ENCODE results near the gene FAM237B. TPM values are rescaled to one million over a fixed set of nuclear protein-coding genes. Genes with fewer than 3 reads are reported as not detected.

FAM237B gene
- polyA plus RNA-seq, 2 of the 4 experiments (the other 2 are of a cell fraction), result not detected

- ATAC-seq, result peak; percentile 99 to 100
- CTCF ChIA-PET, result interaction anchor here (0.8 to 1.5 kb wide), 6 partner anchors 11 to 88 kb away, joined by 3 to 4 read pairs (median 4); partner anchors contain the start of gene STEAP2
- FAIRE-seq, result peak; percentile 96
- POLR2A ChIA-PET, result no interaction called here
- 42% methylated on average over 5 of the region's 5 CpGs for WGBS (ENCODE audit: missing lambda C conversion rate)
- DNase-seq (ENCODE audit: low read depth in 1 of 2, low spot score in 1 of 2), result peak; percentile 61 to 63
- Histone ChIP-seq H3K4me1 (no peaks in the 10 kb centered on the region), H3K4me2 (no peak overlapping the region), H3K4me3 (no peak overlapping the region), H3K9me3 (no peaks in the 10 kb centered on the region), H3K27ac (no peak overlapping the region)
- TF ChIP-seq PHF8 (IDR thresholded peaks at IDR 0.05; ENCODE audit: borderline replicate concordance, low read depth) (no peak), FOSB (CRISPR knock-in tag; IDR thresholded peaks at IDR 0.05) (no peak), RNF2 (IDR thresholded peaks at IDR 0.05; ENCODE audit: borderline replicate concordance, low read depth) (no peak), TFCP2L1 (CRISPR knock-in tag; IDR thresholded peaks at IDR 0.05) (no peak), MAFK (IDR thresholded peaks at IDR 0.05; ENCODE audit: partially characterized antibody) (peak; percentile 62), NFE2L2 (conservative IDR thresholded peaks at IDR 0.05; ENCODE audit: low read length) (no peak), RAD21 (conservative IDR thresholded peaks at IDR 0.05 in 1 of 2, IDR thresholded peaks at IDR 0.05 in 1 of 2) (peak; percentile 43 to 47), REST (IDR thresholded peaks at IDR 0.05) (no peak), JUNB (IDR thresholded peaks at IDR 0.05) (no peak), CHD4 (IDR thresholded peaks at IDR 0.05; ENCODE audit: borderline replicate concordance) (no peak), NPAS2 (CRISPR knock-in tag; IDR thresholded peaks at IDR 0.05; ENCODE audit: borderline replicate concordance) (no peak), HOXB13 (CRISPR knock-in tag; IDR thresholded peaks at IDR 0.05; ENCODE audit: low read depth) (no peak), ATOH8 (CRISPR knock-in tag; IDR thresholded peaks at IDR 0.05; ENCODE audit: low read depth) (no peak), ZFP36 (IDR thresholded peaks at IDR 0.05; ENCODE audit: borderline replicate concordance, partially characterized antibody) (no peak), HOXA7 (CRISPR knock-in tag; IDR thresholded peaks at IDR 0.05) (no peak), ZC3H11A (IDR thresholded peaks at IDR 0.05) (no peak), RFX5 (IDR thresholded peaks at IDR 0.05) (no peak), EP300 (IDR thresholded peaks at IDR 0.05) (no peak), ELK1 (IDR thresholded peaks at IDR 0.05; ENCODE audit: low read depth, low read length) (no peak), FOXS1 (CRISPR knock-in tag; IDR thresholded peaks at IDR 0.05) (no peak), RARB (CRISPR knock-in tag; IDR thresholded peaks at IDR 0.05) (no peak), SREBF2 (IDR thresholded peaks at IDR 0.05) (no peak), TP53 (CRISPR knock-in tag; IDR thresholded peaks at IDR 0.05) (no peak), KDM5A (IDR thresholded peaks at IDR 0.05) (no peak), CHD2 (IDR thresholded peaks at IDR 0.05; ENCODE audit: low read length, partially characterized antibody) (no peak), NR3C1 (IDR thresholded peaks at IDR 0.05) (no peak), HOXB5 (CRISPR knock-in tag; IDR thresholded peaks at IDR 0.05) (no peak), SMC3 (IDR thresholded peaks at IDR 0.05) (peak; percentile 43; the same call in 1 of the 3 replicates), ZNF302 (CRISPR knock-in tag; IDR thresholded peaks at IDR 0.05) (no peak), HEYL (CRISPR knock-in tag; IDR thresholded peaks at IDR 0.05) (no peak)
- TF ChIP-seq, protein P1, sequence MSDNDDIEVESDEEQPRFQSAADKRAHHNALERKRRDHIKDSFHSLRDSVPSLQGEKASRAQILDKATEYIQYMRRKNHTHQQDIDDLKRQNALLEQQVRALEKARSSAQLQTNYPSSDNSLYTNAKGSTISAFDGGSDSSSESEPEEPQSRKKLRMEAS (IDR thresholded peaks at IDR 0.05), result no peak
- TF ChIP-seq, protein P2, sequence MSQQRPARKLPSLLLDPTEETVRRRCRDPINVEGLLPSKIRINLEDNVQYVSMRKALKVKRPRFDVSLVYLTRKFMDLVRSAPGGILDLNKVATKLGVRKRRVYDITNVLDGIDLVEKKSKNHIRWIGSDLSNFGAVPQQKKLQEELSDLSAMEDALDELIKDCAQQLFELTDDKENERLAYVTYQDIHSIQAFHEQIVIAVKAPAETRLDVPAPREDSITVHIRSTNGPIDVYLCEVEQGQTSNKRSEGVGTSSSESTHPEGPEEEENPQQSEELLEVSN (IDR thresholded peaks at IDR 0.05; ENCODE audit: borderline replicate concordance, low read depth), result no peak
- TF ChIP-seq, protein P3, sequence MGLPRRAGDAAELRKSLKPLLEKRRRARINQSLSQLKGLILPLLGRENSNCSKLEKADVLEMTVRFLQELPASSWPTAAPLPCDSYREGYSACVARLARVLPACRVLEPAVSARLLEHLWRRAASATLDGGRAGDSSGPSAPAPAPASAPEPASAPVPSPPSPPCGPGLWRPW (IDR thresholded peaks at IDR 0.05), result no peak
Measured at GRCh38 chr7:90298145-90299038, 22.7 kb downstream of the FAM237B start.
